GM18873 (cell line): Measurements from ENCODE around the gene LRP8.

Source experiments
- ATAC-seq: cut with Tn5 transposase; IDR thresholded peaks from one replicate; pipeline ENCODE4 v1.9.1; 2021; ENCODE audit warnings: mild to moderate bottlenecking, moderate library complexity, moderate number of reproducible peaks; ENCODE audit not compliant: unreplicated experiment, low FRiP score

The LRP8 gene

DNA sequence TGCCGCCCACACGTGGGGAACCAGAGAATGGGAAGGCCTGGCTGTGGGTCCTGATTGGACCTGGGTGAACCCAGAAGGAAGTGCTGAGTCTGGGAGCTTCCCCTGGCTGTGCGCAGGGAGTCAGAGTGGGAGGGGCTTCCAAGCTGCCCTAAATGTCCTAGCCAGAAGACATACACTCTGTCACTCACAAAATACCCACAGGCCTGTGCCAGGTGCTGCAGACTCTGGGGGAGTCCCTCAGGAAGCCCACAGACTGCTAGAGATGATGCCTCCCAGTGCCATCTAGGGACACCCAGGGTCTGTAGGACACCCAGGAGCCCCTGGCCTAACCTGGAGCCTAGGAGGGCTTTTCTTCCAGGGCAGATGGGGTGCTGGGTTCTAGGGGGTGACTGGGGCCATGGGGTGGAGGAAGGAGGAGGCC, 33.7 kb upstream of the LRP8 start:
- ATAC-seq, result no peak

- no peak for ATAC-seq
Measured at GRCh38 chr1:53359934-53360276, 32.0 kb upstream of the LRP8 start.

GRCh38 chr1:53359225-53359933, 31.5 kb upstream of the LRP8 start:
- no peak for ATAC-seq

GRCh38 chr1:53356637-53357036, 28.8 kb upstream of the LRP8 start:
- ATAC-seq, result no peak

DNA sequence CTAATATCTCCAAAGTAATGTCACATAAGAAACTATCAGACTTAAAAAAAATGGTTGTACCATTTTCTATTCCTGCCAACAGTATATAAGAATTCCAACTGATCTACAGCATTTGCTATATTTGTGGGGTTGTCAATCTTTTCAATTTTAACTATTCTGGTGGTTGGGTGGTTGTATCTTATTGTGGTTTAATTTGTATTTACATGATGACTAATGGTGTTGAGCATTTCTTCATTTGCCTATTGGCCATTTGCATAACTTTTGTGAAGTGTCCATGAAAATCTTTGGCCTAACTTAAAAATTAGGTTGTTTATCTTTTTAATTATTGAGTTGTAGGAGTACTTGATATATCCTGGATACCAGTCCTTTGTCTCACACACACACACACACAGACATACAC, 26.2 kb upstream of the LRP8 start:
- ATAC-seq, result no peak

DNA sequence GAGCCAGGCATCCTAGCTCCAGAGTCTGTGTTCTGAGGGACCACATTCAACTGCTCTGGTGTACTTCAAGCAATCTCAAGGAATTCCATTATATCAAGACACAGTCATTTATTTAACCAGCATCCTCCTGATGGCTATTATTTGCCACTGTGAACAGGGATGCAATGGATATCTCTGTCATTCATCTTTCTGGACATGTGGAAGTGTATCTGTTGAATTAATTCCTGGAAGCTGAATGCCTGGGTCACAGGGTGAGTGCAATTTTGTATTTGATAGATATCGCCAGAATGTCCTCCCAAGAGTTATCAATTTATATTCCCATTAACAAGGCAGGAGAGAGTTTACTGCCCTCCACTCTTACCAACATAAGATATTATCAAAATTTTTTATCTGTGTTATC, 24.7 kb upstream of the LRP8 start:
- ATAC-seq, result no peak

DNA sequence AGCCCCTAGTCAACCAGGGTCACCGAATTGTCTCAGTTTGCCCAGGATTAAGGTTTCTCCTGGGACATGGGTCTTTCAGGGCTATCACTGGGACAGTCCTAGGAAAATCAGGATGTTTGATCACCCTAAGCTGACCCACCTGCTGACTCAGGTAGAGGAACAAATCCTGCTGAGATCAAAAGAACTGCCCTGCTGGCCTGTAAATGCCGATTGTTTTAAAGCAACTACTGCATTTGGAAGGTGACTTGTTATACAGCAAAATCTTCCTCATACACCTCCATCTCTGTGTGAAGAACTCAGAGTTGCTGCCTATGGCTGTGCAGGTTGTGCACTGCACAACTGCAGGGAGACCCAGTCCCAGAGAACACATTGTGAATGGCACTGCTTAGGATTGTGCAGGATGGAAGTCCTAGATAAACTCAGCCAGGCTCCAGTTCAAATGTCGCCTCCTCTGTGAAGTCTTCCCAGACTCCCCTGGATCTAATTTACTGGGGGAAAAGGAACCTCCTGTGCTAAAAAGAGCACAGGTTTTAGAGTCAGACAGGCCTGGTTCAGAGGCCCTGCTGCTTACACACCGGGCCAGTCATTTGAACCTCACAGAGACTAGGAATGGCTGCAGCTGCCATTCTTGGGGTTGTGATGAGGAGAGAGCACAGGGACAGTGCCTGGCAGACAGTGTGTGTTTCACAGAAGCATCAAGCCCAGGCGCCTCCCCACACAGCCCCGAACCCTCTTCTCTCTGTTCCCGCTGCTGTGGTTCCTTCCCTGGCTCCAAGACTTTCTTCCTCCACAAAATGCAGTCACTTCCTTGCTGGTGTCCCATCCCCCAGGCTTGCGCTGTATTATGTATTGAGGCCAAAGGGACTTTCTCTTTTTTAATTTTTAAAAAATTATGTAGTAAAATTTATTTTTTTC, 23.2 kb upstream of the LRP8 start:
- no peak for ATAC-seq

GRCh38 chr1:53349968-53350852, 22.3 kb upstream of the LRP8 start:
- ATAC-seq, result no peak

DNA sequence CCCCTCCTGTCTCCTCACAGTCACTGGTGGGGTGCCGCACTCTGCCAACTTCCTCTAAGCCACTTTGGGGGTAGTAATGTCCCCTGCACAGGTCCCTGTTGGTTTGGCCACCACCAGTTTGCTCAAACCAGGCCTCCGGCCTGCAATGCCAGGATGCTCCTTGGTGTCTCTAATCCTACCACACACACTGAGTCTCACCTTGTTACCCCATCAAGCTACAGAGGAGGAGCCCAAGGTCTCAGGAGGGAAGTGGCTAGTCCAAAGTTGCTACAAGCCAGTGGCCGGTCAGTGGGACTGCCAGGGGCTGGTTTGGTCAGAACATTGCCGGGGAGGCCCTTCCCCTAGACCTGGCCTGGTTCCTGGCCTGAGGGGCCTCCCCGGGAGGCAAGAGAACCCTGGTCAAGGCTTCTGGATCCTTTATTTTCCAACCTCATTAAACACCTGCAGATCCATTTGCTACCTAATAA, 21.5 kb upstream of the LRP8 start:
- ATAC-seq, result no peak

- no peak for ATAC-seq
Measured at GRCh38 chr1:53348486-53349368, 20.9 kb upstream of the LRP8 start.

DNA sequence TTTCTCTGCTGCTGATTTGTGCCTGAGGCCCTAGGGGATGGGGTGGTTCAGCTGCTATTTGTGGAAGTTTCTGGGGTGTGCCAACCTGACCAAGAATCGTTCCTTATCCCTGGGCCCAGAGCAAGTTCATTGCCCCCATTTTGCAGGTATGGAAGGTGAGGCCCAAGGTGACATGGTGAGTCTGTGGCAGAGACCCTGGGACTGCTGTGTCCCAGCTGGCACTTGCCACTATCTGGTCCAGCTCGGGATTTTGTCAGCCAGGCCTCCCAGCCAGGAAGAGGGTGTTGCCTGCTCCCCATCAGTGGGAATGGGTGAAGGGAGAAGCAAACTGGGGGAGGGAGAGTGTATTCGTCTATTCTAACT, 18.9 kb upstream of the LRP8 start:
- ATAC-seq, result no peak

DNA sequence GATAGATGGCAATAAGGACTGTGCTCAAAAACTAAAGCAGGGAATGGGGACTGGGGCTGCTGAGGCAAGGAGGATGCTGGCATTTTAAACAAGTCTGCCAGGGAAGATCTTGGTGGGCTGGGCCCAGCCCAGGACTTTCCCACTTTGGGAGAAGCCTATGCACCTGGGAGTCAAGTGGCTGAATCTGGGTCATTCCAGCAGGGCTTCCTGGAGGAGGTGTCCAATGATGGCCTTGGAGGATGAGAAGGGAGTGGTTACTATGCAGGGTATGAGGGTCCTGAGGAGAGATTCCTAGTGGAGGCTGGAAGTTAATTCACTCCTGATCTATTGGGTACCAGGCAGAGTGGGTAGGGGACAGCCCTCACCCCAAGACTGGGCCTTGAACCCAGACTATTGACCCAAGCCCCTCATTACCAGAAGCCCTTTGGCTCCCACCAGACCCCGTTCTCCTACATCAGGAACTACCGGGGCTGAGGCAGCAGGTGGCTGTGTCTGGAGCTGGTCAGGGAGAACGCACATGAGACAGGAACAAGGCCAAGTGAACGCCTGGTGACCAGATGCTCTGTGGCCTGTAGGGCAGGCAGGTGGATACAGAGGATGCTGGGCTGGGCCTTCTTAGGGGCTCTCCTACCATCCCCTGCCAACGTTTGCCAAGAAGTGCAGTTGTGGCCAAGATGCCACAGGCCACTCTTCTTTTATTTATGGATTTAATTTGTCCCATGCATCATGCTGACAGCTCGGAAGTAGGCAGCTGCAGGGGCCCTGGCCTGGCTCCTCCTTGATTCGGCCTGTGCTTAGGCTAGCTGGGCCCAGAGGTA, 18.3 kb upstream of the LRP8 start:
- no peak for ATAC-seq

DNA sequence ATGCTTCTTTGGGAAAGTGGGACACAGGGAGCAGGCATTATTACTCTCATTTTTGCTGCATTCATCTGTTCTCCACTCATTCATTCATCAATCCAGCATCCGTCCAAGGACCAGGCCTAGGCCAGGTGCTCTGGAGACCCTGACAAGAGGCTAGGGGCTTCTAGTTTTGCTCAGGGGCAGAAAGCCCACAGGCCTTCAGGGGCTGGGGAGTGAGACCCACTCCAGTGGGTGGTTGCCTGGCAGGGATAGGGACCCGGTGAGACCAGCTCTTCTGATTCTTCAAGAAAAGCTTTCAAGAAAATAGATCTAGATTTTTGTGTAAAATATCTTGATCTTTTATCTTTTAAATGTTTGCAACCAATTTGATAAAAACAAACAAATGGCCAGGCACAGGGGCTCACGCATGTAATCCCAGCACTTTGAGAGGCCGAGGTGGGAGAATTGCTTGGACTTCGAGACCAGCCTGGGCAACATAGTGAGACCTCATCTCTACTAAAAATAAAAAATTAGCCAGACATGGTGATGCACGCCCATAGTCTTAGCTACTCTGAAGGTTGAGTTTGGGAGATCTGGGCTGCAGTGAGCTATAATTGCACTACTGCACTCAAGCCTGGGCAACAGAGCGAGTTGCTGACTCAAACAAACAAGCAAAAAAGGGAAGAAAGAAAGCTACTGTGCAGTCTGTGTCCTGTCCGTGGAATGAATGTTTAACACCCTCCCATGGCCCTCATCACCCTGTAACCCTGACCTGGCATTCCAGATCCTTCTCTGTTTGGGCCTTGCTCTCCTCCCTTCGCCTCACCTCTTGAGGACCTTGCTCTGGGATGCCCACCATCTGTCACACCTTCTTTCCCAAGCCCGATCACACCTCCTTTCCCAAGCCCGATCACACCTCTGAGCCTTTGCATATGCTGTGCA, 17.3 kb upstream of the LRP8 start:
- ATAC-seq, result peak; percentile 63

DNA sequence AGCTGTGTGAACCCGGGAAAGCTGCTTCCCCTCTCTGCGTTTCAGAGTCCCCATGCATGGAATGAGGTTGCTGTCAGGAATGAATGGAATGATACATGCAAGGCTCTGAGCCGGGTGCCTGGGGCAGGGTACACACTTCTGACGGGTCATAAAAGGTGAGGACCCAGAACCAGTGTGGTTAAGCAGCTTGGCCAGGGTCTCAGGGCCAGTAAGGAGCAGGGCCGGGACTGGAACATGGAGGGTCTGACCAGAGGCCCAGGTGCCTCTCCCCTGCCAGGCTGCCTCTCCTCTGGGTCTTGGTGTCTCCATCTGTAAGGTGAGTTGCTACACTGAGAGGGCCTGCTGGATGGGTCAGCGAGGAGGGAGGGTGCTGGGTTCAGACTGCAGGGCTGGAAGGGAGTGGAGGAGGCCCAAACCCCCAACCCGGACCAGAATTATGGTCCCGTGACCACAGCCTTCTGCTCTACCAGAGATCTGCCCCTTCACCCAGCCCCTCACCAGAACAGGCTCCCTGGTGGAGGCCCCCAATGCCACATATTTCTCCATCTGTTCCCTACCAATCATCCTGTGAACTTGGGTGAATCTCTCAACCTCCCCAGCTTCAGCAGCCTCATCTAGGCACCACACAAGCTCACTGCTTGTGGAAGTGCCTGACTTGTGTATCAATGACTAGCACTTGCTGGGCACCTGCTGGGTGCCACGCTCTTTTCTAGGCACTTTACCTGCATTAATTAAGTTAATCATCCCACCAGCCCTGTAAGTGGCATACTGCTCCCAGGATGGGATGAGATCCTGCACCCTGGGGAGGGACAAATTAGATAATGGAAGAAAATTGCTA, 16.2 kb upstream of the LRP8 start:
- no peak for ATAC-seq

GRCh38 chr1:53342735-53343470, 15.0 kb upstream of the LRP8 start:
- no peak for ATAC-seq

GRCh38 chr1:53341961-53342707, 14.3 kb upstream of the LRP8 start:
- ATAC-seq, result no peak
